HG02678 (cell line): ENCODE measurements around the gene CCIN.
A peak's percentile ranks its signal among the peaks of the same experiment; 100 is the strongest.
"Not testable (repeated sequence)": the region's sequence is repeated elsewhere in the genome, so short reads cannot be mapped to it uniquely, and the experiment has no call there.

Experiments used
- ATAC-seq: cut with Tn5 transposase; IDR thresholded peaks from one replicate; pipeline ENCODE4 v1.9.1; 2021; ENCODE audit warnings: mild to moderate bottlenecking, moderate library complexity; ENCODE audit not compliant: unreplicated experiment

The CCIN gene

DNA sequence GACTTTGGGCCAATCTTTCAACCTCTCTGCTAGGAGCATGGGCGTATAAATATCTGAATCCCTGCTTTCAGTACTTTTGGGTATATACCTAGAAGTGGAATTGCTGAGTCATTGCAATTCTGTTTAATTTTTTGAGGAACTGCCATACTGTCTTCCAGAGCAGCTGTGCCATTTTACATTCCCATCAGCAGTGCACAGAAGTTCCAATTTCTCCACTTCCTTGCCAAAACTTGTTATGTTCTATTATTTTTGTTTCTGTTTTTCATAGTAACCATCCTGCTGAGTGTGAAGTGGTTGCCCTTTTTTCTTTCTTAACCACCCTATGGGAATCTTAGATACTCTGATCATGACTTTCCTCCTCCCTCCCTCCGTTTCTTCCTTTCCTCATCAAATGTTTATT, 11.1 kb upstream of the CCIN start:
- no peak for ATAC-seq

DNA sequence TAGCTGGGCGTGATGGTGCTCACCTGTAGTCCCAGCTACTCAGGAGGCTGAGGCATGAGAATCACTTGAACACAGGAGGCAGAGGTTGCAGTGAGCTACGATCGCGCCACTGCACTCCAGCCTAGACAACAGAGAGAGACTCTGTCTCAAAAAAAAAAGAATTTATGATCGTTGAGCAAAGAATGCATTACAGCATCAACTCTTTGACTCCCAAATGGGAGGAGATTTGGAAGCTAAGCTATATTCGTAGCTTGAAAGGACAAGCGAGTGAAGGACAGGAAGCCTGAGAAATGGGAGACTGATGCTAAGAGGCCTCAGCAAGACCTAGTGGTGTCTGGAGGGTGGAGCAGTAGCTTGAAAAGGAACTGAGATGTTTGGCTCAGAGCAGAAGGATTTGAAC, 10.3 kb upstream of the CCIN start:
- ATAC-seq: no peak

DNA sequence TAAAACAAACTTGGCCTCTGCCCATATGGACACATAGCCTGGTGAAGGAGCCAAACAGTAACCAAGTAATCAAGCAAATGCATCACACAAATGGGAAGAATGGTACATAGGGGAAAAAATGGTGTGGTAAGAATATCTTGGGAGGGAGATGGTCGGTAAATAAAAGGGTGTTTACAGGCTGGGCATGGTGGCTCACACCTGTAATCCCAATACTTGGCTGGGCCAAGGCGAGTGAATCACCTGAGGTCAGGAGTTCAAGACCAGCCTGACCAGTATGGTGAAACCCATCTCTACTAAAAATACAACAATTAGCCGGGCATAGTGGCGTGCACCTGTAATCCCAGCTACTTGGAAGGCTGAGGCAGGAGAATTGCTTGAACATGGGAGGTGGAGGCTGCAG, 9.7 kb upstream of the CCIN start:
- ATAC-seq: not testable (repeated sequence)

DNA sequence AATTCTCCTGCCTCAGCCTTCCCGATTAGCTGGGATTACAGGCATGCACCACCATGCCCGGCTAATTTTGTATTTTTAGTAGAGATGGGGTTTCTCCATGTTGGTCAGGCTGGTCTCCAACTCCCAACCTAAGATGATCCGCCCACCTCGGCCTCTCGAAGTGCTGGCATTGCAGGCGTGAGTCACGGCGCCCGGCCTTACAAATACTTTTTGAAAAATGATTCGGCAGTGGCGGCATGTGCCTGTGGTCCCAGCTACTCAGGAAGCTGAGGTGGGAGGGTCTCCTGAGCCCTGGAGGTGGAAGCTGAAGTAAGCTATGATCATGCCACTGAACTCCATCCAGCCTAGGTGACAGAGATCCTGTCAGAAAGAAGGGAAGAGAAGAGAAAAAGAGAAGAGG, 9.1 kb upstream of the CCIN start:
- ATAC-seq: not testable (repeated sequence)

DNA sequence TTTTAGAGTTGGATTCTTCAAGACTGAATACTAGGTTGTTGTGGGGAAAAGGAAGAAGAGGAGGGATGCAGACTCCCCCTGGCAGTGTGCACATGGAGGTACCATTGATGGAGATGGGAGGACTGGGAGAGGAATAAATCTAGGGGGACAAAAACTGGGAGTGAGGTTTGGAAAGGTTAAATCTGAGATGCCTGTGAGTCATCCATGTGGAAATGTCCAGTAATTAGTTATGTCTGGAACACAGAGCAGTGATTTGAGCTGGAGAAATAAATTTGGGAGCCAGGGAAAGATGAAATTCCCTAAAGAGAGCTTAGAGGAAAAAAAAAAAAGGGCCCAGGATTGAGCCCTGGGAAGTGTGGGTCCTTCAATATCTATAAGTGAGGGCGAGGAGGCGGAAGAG, 8.0 kb upstream of the CCIN start:
- ATAC-seq: no peak

DNA sequence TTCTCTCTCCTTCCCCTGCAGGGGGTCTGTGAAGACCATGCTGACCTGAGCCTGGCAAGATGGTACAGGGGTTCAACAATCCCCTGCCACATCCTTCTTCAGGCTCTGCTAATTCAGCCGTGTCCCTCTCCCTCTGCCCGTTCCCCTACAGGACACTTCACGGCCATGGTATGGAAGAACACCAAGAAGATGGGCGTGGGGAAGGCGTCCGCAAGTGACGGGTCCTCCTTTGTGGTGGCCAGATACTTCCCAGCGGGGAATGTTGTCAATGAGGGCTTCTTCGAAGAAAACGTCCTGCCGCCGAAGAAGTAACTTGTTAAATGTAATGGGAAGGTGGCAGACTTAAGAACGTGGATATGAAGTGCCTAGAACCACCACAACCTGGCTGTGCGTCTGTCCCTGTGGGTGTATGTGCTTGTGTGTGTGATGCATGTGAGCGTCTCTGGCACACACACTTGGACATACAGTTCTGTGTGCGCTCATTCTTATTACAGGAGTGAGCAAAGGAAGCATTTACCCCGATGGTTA, 6.9 kb upstream of the CCIN start:
- no peak for ATAC-seq

DNA sequence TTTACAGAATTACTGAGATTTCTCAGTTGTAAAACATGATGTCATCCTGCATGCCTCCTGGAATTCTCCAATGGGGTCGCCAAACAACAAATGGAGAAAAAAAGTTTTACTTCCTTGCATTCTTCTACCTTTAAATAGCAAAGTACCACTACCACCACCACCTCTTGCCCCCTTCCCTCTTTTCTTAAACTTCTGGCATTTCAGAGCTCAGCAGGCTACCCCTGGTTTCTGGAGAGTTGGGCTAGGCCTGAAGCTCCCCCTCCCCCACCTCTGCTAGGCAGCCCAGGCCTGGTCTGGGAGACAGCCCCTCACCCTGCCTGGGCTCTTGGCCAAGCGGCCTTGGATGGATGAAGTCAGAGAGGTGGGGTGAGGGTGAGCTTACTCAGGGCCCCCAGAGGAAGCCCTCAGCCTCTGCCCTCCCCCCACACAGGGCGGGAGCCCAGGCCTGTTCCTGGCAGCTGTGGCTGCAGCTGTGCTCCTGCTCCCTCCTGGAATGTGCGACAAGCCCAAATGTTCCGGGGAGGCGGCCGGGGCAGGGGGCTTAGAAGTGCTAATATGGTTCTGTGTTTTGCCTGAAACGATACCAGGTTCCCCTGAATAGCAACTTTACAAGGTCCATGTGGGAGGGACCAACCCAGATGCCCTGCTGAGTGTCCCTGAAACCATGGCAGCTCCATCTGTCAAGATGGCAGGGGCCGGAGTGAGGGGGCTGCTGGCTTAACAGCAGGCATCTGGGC, 6.0 kb upstream of the CCIN start:
- ATAC-seq: no peak

DNA sequence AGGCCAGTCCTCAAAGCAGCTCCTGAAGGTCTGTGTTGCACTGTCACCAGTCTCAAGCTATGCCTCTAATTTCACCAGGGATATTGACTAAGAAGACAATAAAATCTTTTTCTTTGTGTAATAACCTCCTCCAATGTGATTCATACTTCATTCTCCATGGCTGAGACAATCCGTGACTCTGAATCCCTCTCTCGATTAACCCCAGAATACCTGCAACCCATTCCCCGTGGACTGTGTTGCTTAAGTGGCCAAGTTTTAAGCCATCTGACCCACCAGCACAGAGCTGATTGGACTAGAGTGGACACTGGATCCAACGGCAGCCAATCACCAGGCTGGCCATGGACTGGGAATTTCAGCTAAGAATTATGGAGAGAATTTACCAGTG, 5.4 kb upstream of the CCIN start:
- no peak for ATAC-seq

DNA sequence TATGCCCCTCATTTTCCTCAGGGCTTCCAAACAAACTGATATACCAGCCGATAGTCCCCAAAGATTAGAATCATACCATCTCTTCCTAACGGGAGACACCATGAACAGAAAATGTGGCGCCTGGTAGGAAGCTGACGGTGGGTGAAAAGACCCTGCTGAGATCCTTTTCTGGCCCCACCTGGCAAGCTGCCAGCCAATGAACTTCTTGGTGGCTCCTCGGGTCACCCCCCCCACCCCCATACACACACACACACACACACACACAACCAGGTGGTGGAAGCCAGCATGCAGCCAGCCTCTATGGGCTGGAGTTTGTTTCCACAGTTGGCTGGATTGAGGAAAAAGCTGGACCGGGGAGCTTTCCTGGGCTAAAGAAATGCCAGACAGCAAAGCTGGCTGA, 4.8 kb upstream of the CCIN start:
- ATAC-seq: no peak

DNA sequence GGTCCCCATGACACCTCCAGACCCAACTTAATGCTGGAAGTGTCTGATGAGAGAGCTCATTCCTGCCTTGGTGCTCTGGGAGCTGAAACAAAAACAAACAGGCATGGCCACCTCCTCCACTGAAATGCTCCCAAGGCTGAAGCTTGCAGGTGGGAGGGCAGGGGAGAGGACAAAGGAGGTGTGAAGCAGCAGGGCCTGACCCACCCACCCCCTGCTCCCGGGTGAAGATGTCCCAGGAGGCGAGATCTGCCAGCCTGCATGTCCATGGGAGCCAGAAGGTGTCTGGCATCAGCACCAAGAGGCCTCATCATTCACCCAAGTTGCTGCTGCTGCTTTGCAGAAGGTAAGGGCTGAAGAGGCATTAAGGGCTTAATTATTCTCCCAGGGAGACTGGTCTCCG, 4.2 kb upstream of the CCIN start:
- ATAC-seq: no peak

DNA sequence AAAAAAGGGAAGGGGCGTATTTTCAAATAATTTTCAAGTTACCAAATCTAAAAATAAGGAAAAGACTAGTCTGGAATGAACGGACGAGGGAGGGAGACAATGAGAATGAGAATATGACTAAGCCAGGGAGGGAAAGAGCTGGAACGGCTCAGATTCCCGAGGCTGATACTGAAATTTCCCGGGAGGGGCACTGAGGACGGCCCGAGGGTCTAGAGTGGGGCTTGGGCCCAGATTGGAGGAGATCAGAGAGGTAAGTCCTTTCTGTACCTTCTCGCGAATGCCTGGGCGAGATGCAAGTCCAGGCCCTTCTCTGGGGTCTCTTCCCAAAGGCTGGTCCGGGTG, 3.4 kb upstream of the CCIN start:
- no peak for ATAC-seq

DNA sequence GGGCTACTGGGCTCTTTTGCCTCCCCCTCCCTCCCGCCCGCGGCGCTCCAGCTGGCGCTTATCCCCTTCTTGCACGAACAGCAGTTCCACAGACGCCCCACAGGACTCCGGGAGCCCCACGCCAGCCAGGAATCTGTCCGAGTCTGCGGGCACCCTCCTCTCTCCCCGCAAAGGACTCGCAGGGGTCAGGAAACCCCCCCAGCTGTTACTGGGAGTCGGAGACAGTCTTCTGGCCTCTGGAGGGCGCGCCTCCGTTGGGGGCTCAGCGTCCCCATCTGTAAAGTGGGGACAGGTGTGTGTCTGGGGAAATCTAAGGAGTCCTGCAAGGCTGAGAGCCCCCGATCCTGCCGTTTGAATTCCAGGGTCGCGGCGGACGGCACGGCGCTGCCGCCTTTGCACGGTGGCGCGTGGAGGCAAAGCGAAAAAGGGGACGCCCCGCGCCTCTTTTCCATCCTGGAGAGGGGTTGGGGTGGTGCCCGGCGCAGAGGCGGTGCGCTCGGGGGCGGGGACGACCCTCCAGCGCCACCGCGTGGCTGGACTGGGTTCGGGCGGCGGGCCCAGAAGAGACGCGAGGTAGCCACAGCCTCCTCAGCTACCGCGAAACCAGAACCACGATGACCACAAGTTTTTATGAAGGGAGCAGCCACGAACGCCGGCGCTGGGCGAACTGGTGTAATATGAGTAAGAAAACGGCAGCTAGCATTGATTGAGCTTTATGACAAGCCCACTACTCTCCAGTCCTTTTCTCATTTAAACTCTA, 2.8 kb upstream of the CCIN start:
- peak; percentile 83 for ATAC-seq

DNA sequence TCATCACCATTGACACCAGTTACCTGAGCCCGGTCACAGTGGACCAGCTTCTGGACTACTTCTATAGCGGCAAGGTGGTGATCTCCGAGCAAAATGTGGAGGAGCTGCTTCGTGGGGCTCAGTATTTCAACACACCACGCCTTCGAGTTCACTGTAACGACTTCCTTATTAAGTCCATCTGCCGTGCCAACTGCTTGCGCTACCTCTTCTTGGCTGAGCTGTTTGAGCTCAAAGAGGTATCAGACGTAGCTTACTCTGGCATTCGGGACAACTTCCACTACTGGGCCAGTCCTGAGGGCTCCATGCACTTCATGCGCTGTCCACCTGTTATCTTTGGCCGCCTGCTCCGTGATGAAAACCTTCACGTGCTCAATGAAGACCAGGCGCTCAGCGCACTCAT, 520 bp downstream of the CCIN start:
- no peak for ATAC-seq

DNA sequence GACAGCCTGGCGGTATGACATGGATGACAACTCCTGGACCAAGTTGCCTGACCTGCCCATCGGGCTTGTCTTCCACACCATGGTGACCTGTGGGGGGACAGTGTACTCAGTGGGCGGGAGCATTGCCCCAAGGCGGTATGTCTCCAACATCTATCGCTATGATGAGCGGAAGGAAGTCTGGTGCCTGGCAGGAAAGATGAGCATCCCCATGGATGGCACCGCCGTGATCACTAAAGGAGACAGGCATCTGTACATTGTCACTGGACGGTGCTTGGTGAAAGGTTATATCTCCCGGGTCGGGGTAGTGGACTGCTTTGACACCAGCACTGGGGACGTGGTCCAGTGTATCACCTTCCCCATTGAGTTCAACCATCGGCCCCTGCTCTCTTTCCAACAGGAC, 1.3 kb downstream of the CCIN start:
- ATAC-seq: no peak

DNA sequence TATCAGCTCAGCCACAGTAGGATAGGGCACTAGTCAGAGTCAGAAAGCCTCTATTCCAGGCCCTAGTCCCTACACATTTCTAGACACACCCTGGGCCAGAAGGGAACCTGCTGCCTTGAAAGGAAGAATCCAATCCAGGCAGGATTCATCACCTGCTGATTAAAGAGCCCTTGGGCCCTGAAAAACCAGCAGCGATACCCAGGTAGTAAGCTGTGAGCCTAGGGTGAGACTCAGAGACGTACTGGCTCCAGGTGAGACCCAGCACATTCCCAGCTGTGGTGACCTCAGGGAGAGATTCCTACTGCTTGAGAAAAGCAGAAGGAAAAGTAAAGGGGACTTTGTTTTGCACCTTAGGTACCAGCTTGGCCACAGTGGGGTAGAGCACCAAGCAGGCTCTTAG, 4.7 kb downstream of the CCIN start:
- ATAC-seq: no peak

DNA sequence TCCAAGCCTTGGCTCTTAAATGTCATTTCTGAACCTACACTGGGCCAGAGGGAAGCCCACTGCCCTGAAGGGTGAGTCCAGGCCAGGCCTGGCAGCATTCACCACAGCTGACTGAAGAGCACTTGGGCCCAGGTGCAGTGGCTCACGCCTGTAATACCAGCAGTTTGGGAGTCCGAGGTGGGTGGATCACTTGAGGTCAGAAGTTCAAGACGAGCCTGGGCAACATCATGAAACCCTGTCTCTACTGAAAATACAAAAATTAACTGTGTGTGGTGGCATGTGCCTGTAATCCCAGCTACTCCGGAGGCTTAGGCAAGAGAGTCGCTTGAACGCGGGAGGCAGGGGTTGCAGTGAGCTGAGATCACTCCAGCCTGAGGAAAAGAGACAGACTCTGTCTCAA, 5.1 kb downstream of the CCIN start:
- no peak for ATAC-seq

DNA sequence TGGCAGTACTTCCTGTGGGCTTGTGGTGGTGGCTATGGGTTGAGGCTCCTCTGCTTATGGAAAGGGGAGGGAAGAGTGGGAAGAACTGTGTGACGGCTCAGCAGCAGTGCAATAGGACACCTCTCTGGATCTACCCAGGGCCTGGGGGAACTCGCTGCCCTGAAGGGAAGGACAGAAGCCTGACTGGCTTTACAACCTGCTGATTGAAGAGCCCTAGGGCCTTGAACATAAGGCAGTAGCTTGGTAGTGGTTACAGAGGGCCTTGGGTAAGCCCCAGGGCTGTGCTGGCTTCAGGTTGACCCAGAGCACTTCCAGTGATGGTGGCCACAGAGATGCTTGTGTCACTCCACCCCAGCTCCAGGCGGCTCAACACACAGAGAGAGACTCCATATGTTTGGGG, 5.5 kb downstream of the CCIN start:
- ATAC-seq: no peak

DNA sequence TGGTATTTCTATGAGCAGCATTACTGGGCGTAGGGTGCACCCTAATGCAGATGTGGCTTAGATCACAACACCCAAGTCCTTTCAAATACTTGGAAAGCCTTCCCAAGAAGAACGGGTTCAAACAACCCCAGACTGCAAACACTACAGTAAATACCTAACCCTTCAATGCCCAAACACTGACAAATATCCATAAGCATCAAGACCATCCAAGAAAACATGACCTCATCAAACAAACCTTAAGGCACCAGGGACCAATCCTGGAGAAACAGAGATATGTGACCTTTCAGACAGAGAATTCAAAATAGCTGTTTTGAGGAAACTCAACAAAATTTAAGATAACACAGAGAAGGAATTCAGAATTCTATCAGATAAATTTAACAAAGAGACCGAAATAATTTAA, 6.0 kb downstream of the CCIN start:
- not testable (repeated sequence) for ATAC-seq

DNA sequence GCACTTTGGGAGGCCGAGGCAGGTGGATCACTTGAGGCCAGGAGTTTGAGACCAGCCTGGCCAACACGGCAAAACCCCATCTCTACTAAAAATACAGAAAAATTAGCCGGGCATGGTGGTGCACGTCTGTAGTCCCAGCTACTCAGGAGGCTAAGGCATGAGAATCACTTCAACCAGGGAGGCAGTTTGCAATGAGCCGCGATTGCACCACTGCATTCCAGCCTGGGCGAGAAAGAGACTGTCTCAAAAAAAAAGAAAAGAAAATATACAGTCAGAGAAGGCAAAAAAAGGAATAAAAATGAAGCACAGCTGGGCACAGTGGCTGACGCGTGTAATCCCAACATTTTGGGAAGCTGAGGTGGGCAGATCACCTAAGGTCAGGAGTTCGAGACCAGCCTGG, 7.3 kb downstream of the CCIN start:
- ATAC-seq: not testable (repeated sequence)

DNA sequence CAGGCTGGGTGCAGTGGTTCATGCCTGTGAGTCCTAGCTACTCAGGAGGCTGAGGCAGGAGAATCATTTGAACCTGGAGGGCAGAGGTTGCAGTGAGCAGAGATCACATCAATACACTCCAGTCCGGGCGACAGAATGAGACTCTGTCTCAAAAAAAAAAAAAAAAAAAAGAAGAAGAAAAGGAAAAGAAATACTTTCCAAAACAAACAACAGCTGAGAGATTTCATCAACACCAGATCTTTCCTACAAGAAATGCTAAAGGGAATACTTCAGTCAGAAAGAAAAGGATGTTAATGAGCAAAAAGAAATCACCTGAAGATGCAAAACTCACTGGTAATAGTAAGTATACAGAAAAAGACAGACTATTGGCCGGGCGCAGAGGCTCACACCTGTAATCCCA, 8.4 kb downstream of the CCIN start:
- no peak for ATAC-seq

DNA sequence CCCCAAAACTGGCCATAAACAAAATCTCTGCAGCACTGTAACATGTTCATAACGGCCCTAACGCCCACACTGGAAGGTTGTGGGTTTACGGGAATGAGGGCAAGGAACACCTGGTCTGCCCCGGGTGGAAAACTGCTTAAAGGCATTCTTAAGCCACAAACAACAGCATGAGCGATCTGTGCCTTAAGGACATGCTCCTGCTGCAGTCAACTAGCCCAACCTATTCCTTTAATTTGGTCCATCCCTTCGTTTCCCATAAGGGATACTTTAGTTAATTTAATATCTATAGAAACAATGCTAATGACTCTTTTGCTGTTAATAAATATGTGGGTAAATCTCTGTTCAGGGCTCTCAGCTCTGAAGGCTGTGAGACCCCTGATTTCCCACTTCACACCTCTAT, 11.1 kb downstream of the CCIN start:
- not testable (repeated sequence) for ATAC-seq

DNA sequence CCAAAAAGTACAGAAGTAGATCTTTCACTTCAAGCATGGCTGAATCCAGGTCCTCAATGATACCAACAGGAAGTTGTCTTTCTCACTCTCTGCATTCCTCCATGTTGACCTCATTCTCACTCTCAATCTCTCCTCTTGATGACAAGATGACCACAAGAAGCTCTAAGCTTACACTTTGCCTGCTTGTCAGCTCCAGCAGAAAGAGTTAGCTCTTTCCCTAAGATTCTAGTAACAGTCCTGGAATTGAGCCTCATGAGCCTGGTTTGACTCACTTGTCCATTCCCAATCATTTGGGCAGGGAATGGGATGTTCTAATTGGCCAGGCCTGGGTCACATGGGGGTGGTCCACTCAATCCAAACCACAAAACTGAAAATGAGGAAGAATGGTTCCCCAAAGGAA, 18.2 kb downstream of the CCIN start:
- no peak for ATAC-seq

DNA sequence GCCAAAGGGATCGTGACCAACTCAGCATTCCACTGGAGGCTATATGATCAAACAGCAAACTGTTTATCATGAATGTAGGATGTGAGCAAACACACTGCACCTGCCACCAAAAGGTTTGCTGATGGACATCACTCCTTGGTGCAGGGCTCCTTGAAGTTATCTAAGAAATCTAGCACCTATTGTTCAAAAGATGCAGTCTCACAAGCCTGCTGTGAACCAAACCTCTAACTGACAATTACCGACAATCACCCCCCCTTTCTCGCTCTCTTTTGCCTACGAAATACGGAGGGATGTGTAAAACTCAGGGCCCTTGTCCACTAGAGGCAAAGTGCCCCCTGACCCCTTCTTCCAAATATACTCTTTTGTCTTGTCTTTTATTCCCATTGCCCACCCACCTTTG, 19.0 kb downstream of the CCIN start:
- no peak for ATAC-seq
